AG20443 (cell line): ENCODE data around the gene PRSS57.
"Not testable (repeated sequence)": the region's sequence is repeated elsewhere in the genome, so short reads cannot be mapped to it uniquely, and the experiment has no call there.

Experiments
- DNase-seq: peaks from one replicate; pipeline ENCODE4 v3.0.0; 2012; ENCODE audit warnings: low spot score, mixed read lengths

Gene PRSS57

DNA sequence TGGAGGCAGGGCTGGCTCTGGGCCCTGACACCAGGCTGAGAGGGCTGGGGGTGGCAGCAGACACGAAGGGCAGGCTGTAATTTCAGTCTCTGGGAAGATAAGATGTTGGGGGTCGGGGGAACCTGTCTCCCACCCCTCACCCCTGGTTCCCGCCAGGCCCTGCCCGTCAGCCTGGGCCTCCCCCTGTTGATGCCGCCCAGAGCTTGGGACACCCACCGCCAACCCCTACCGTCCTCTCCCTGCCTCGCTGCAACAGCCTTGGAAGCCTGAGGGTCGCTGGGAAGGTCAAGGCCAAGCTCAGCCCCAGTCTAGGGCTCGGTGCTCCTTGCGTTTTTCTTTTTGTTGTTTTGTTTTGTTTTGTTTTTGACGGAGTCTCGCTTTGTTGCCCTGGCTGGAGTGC lies 28.0 kb upstream of the PRSS57 start:
- no peak for DNase-seq

DNA sequence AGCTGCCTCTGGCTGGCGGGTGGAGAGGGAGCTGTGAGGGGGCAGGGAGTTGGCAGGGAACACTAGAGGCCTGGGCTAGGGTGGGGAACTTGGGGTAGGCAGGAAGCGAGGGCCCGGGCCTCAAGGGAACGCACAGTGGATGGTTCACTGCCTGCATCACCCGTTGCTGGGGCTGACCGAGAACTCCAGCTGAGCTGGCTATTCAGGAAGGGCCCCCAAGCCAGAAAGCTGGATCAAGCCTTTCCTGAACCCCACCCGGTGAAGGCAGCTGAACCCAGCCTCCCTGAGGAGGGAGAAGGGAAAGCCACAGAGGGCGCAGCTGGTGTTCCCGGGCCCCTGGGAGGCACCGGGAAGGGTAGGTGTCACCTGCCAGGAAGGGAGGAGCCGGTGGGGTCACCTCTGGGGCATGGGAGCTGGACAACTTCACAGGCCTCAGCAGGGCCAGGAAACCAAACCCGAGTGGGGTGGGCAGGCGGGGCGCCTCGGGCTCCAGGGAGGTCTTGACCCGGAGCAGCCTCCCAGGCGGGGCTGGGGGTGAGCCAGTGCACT lies 27.4 kb upstream of the PRSS57 start:
- DNase-seq = no peak

DNA sequence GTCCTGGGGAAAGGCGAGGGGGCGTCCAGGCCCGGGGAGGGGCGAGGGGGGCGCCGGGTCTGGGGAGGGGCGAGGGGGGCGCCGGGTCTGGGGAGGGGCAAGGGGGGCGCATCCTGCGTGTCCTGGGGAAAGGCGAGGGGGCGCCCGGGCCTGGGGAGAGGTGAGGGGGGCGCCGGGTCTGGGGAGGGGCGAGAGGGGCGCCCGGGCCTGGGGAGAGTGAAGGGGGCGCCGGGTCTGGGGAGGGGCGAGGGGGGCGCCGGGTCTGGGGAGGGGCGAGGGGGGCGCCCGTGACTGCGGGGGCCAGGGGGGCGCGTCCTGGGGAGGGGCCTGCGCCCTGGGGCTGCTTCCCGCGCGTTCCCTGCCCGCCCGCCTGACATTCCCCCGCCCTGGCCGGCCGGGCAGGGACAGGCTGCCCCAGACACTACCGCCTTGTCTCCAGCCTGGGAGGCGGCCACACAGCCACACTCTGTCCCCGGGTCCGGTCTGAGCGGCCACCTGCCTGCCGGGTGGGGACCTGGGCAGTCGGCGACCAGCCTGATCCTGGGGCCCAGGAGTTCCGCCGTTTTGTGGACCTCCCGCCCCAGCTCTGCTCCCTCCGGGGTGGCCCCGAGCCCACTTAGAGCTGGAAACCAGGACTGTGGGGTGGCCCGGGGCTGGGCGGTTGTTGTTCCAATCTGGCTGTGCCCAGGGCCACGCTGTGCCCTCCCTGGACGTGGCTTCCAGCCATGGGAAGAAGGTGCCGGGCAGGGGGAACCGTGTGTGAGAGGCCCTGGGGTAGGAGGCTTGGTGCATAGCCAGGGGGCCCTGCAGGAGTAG lies 25.3 kb upstream of the PRSS57 start:
- DNase-seq = peak; percentile 18

- no peak for DNase-seq
Measured at GRCh38 chr19:719636-720344, 24.5 kb upstream of the PRSS57 start.

DNA sequence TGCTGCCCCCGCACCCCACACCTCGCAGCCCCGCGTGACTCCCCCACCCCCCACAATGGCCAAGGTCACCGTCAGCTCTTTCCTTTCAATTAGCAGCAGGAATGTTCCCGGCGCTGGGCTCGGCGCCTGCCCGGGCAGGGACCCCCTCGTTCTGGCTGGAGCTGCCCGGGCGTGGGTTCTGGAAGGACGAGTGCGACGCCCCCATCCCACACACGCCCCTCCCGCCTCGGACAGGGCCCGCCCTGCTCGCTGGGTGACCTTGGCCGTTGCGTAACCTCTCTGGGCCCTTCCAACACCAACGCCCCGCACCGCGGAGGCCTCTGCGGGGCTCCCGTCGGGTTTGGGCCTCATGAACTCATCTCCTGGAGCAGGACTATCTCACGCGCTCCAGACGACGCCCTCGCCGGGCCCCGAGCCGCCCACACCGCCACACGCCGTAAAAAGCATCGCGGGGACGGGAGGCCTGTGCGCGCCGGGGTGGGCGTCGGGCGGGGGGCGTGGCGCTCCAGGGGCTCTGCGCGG lies 23.8 kb upstream of the PRSS57 start:
- DNase-seq = peak; percentile 76

DNA sequence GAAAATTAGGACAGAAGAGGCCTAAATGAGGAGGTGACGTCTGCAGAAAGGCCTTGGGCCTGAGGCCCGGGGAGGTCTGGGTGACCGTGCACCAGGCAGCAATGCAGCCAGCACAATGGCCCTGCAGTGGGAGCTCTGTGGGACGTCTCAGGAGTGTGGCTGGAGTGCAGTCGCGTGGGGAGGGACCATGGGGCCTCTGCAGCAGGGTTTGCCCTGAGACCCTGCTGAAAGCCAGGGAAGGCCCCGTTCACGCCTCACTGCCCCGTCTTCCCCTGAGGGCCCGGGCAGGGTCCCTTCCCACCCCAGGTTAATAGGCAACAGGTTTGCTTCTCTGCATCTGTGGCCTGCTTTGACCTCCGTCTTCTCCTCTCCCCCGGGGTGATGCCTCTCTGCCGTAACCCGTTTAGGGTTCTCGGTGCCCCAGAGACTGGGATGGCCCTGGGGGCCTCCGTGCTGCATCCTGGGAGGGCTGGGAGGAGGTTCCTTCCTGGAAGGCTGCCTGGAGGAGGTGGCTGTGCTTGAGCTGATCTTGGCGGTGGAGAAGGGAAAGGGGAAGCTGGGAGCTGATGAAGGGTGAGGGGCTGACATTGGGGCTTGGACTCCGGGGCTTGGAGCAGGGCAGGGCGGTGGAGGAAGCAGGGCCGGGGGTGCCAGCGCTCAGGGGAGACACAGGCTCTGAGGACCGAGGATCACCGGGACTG lies 23.1 kb upstream of the PRSS57 start:
- no peak for DNase-seq

GRCh38 chr19:715347-715746 lies 20.1 kb upstream of the PRSS57 start:
- no peak for DNase-seq

- DNase-seq = no peak
Measured at GRCh38 chr19:711254-711653, 16.0 kb upstream of the PRSS57 start.

DNA sequence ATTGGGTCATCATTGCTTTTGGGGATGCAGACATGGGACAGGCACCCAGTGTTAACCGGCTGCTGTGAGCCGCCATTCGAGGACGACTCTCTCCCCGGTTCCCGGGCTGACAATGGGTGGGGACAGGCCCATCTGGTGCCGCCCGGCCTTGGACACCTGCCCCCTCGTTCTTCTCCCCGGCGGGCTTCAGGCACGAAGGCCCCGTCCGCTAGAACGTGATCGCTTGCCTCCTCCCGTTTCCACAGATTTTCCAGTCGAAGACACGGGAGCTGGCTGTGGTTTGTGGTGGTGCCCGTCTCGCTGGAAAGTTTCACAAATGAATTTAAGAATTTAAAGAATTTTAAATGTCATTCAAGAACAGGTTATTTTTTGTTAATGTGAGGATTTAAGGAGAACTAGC lies 15.5 kb upstream of the PRSS57 start:
- DNase-seq = no peak

- no peak for DNase-seq
Measured at GRCh38 chr19:709965-710571, 14.8 kb upstream of the PRSS57 start.

DNA sequence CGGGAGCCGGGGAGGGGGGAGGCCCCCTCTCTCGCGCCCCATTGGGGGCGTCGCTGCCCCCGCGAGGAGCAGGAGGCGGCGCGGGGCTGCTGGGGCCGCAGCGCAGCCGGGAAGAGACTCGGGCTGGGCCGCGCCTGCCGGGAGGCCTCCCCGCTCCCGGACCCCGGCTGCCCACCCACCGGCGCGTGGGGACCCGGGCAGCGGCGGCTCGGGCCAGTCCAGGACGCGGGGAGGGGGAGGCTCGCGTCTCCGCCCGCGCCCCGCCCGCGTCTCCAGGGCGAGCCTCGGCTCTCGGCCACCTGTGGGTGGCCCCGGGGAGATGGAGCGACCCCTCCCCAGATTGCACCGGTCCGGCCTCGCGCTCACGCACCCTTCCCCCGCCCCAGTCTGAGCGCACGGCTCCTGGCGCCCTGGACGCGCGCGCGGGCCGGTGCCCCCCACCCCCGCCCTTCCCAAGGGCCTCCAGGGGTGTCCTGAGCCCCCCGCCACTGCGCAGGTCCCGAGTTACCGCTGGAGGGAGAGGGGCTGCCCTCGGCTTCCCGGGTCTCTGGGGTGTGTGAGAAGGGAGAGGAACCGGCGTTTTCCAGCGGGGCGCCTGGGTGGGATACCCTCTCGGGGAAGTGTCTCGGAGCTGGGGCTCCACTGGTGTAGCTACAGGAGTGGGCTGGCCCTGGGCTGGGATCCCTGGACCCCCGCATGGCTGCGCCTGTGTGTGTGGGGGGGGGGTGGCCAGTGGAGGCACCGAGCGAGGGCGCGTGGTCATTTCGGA lies 14.1 kb upstream of the PRSS57 start:
- no peak for DNase-seq

GRCh38 chr19:708154-709143 lies 13.2 kb upstream of the PRSS57 start, which contains the start of gene PALM:
PALM (plus strand) TSS chr19:708935; CDS start chr19:709147, 212 bp downstream.
- DNase-seq = no peak

DNA sequence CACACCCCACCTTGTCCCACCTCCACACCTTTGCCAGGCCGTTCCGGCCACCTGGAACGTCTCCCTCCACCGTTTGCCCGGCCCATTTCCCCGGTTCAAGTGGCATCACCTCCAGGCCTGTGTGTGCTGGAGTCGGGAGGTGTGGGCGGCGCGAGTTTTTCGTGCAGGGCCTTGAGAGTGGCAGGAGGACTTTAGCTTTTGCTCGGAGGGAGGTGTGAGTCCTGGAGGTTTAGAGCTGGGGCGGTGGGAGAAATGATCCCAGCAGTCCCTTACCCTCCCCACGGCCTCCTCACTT lies 9.1 kb upstream of the PRSS57 start:
- DNase-seq = no peak

- DNase-seq = peak; percentile 70
Measured at GRCh38 chr19:703651-704446, 8.6 kb upstream of the PRSS57 start.

DNA sequence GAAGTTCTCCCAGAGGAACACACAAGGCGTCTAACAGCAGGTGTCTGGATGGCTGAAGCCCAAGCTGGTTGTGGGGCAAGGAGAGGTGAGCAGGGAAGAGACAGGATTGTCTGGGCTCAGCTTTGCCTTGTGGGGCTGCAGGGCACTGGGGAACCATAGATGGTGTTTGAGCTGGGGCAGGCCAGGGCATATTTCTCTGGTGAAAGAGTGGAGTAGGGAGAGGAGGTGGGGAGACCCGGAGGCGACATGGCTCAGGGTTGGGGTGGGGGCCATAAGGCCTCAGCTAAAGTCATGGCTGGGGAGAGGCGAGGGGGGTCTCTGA lies 8.0 kb upstream of the PRSS57 start:
- no peak for DNase-seq

GRCh38 chr19:702847-703246 lies 7.6 kb upstream of the PRSS57 start:
- not testable (repeated sequence) for DNase-seq

GRCh38 chr19:699885-700284 lies 4.6 kb upstream of the PRSS57 start:
- not testable (repeated sequence) for DNase-seq

DNA sequence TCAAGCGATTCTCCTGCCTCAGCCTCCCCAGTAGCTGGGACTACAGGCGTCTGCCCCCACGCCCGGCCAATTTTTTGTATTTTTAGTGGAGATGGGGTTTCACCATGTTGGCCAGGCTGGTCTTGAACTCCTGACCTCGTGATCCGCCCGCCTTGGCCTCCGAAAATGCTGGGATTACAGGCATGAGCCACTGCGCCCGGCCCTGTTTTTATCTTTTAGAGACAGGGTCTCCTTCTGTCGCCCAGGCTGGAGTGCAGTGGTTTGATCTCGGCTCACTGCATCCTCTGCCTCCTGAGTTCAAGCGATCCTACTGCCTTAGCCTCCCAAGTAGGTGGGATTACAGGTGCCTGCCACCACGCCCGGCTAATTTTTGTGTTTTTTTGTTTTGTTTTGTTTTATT lies 3.3 kb upstream of the PRSS57 start:
- DNase-seq = not testable (repeated sequence)
